HepG2 (cell line): ENCODE measurements around the gene P2RX3. TPM values are rescaled to one million over a fixed set of nuclear protein-coding genes. Genes with fewer than 3 reads are reported as not detected.

Source experiments
- ATAC-seq: fragments of 200-7000 bp; cut with Tn5 transposase; 3 replicates; pipeline ENCODE4 v1.9.1; 2020; ENCODE audit warnings: mild to moderate bottlenecking, moderate library complexity
- BruUV-seq: library from RNA; stranded (reverse); fragments of 400-500 nt; replicated peaks from 2 replicates; lab custom pipeline; 2021; lab: Mats Ljungman, UMichigan
- CTCF ChIA-PET: fragments of 300-600 bp; formaldehyde crosslinking; extraction: SDS; loops from one replicate; lab custom pipeline; 2021; ENCODE audit warnings: low total read pairs, inconsistent platforms, low intra/inter-chr PET ratio; lab: Yijun Ruan, JAX
- POLR2A ChIA-PET: fragments of 350-600 bp; sonication (Branson Sonifier 250); formaldehyde crosslinking; loops from one replicate; lab custom pipeline; 2020; ENCODE audit warnings: antibody characterized with exemption, inconsistent platforms; lab: Yijun Ruan, JAX
- DNase-seq: peaks from one replicate; pipeline ENCODE4 v3.0.0-alpha.2; 2015; ENCODE audit warnings: low spot score
- FAIRE-seq: peaks from 3 replicates; lab custom pipeline; 2011; peaks lifted over from hg19 to GRCh38; lab: Jason Lieb, UNC
- H2AFZ ChIP-seq: one replicate; pipeline ENCODE4 v1.6.1; 2011; ENCODE audit warnings: low read length, inconsistent platforms
- H3K27ac ChIP-seq: fragments of 300-600 bp; 3 replicates; pipeline ENCODE4 v1.8.0; 2011; ENCODE audit warnings: mixed run types, mild to moderate bottlenecking, mixed read lengths, low read length, inconsistent platforms; ENCODE audit not compliant: insufficient read depth; ENCODE audit errors: extremely low read length
- H3K27me3 ChIP-seq, 2 experiments: fragments of 200-600 bp in 1 of 2; 2 replicates in 1 of 2; 3 replicates in 1 of 2; pipeline versions ENCODE4 v1.6.0 to v1.8.0; 2011; ENCODE audit warnings: low read length in 2 of 2, mild to moderate bottlenecking in 2 of 2, moderate library complexity in 2 of 2, inconsistent platforms in 1 of 2; ENCODE audit not compliant: insufficient read depth in 2 of 2, control insufficient read depth in 1 of 2
- H3K36me3 ChIP-seq, 2 experiments: fragments of 200-600 bp in 1 of 2; replicated peaks in 1 of 2; 2 replicates in 1 of 2; 3 replicates in 1 of 2; pipeline versions ENCODE4 v1.5.1 to v1.8.0; 2011; ENCODE audit warnings: low read length in 2 of 2, inconsistent platforms in 1 of 2; ENCODE audit not compliant: insufficient read depth in 2 of 2, control insufficient read depth in 1 of 2
- H3K4me1 ChIP-seq: 2 replicates; pipeline ENCODE4 v1.5.1; 2012; ENCODE audit warnings: low read length, inconsistent platforms; ENCODE audit not compliant: insufficient read depth
- H3K4me2 ChIP-seq: 2 replicates; pipeline ENCODE4 v1.6.0; 2011; ENCODE audit warnings: low read depth, low read length, inconsistent platforms
- H3K4me3 ChIP-seq, 3 experiments: fragments of 200-600 bp in 1 of 3; sonication (generic), shearing (Covaris generic) in 1 of 3; replicated peaks in 1 of 3; 2 replicates each; pipeline ENCODE4 v1.5.1; 2011 to 2016; ENCODE audit warnings: low read length in 3 of 3, inconsistent platforms in 2 of 3, low read depth in 2 of 3, mild to moderate bottlenecking in 2 of 3, control low read depth in 1 of 3, mixed read lengths in 1 of 3; ENCODE audit not compliant: insufficient read depth in 1 of 3
- H3K79me2 ChIP-seq: one replicate; pipeline ENCODE4 v1.6.1; 2011; ENCODE audit warnings: low read length, inconsistent platforms; ENCODE audit not compliant: insufficient read depth
- H3K9ac ChIP-seq: 2 replicates; pipeline ENCODE4 v1.6.0; 2011; ENCODE audit warnings: mild to moderate bottlenecking, low read depth, low read length, inconsistent platforms; ENCODE audit not compliant: insufficient read depth
- H3K9me3 ChIP-seq: 2 replicates; pipeline ENCODE4 v1.5.1; 2012; ENCODE audit warnings: mild to moderate bottlenecking, low read length
- H4K20me1 ChIP-seq: 2 replicates; pipeline ENCODE4 v1.6.0; 2011; ENCODE audit warnings: inconsistent platforms, mild to moderate bottlenecking, low read length, moderate library complexity; ENCODE audit not compliant: insufficient read depth
- HOXA5 ChIP-seq: sonication (generic); formaldehyde crosslinking; IDR thresholded peaks from 2 replicates; pipeline ENCODE4 v1.4.0; 2020; ENCODE audit warnings: missing genetic modification reagents
- MAF1 ChIP-seq: sonication (generic); formaldehyde crosslinking; IDR thresholded peaks from 2 replicates; pipeline ENCODE4 v1.5.0; 2020; ENCODE audit warnings: missing genetic modification reagents, borderline replicate concordance
- RAD51 ChIP-seq: fragments of 450-650 bp; IDR thresholded peaks from 2 replicates; pipeline ENCODE4 v1.6.1; 2016; ENCODE audit warnings: borderline replicate concordance
- RELA ChIP-seq: sonication (generic); formaldehyde crosslinking; IDR thresholded peaks from 2 replicates; pipeline ENCODE4 v1.4.0; 2020; ENCODE audit warnings: missing genetic modification reagents
- SAP130 ChIP-seq: IDR thresholded peaks from 2 replicates; pipeline ENCODE4 v1.6.1; 2016; ENCODE audit warnings: low read depth
- SRY ChIP-seq: sonication (generic); formaldehyde crosslinking; IDR thresholded peaks from 2 replicates; pipeline ENCODE4 v1.8.0; 2022; ENCODE audit warnings: mild to moderate bottlenecking, missing genetic modification reagents
- ZNF274 ChIP-seq: sonication (generic); formaldehyde crosslinking; IDR thresholded peaks from 2 replicates; pipeline ENCODE4 v1.5.1; 2020; ENCODE audit warnings: mild to moderate bottlenecking, missing genetic modification reagents
- ZNF761 ChIP-seq: sonication (generic); formaldehyde crosslinking; conservative IDR thresholded peaks from 2 replicates; pipeline ENCODE4 v1.4.0; 2020; ENCODE audit warnings: mild to moderate bottlenecking, missing genetic modification reagents
- ZNF781 ChIP-seq: sonication (generic); formaldehyde crosslinking; IDR thresholded peaks from 2 replicates; pipeline ENCODE4 v1.5.1; 2020; ENCODE audit warnings: borderline replicate concordance, mild to moderate bottlenecking, missing genetic modification reagents; ENCODE audit errors: not compliant biosample characterization
- WGBS: methylation state at CpG from one replicate; pipeline ENCODE4 v1.1.6; 2017; ENCODE audit warnings: low lambda C conversion rate; 5-methylcytosine and 5-hydroxymethylcytosine counted together
- in situ Hi-C: cut with HindIII; loops from 2 replicates; pipeline ENCODE4 v1.10.0; 2017; ENCODE audit warnings: low pct_unique_long_range_greater_than_20kb; ENCODE audit not compliant: extremely low pct_ligation_motif_present
- intact Hi-C: fragments of 100-400 bp; cut with micrococcal nuclease; formaldehyde crosslinking; loops from one replicate; pipeline ENCODE4 v1.10.0; 2022; ENCODE audit not compliant: unreplicated experiment
- polyA plus RNA-seq, 8 experiments: library from polyadenylated mRNA; depleted of rRNA in 3 of 8; stranded (reverse) in 7 of 8; unstranded in 1 of 8; fragments of >200 nt; fragmentation: Illumina TruSeq in 4 of 8; extraction: Trizol in 4 of 8; gene quantifications; 2 replicates each; pipeline versions ENCODE4 v1.2.1 to v1.2.3, GENCODE V29; 2011 to 2016; ENCODE audit warnings: low read depth in 4 of 8, missing spikeins in 1 of 8, mixed read lengths in 1 of 8; ENCODE audit not compliant: insufficient read depth in 1 of 8
- total RNA-seq, 5 experiments: library from RNA; depleted of rRNA; stranded (reverse); fragments of >200 nt; fragmentation: Illumina TruSeq; extraction: Trizol; gene quantifications; 2 replicates each; pipeline ENCODE4 v1.2.3, GENCODE V29; 2016; ENCODE audit warnings: low read depth in 1 of 5
- TF ChIP-seq, protein P1 (sequence below): sonication (generic); formaldehyde crosslinking; IDR thresholded peaks from 2 replicates; pipeline ENCODE4 v1.8.1; 2022; ENCODE audit warnings: low read depth, mild to moderate bottlenecking, missing genetic modification reagents

Gene P2RX3
- total and polyA plus RNA-seq, 2 of the 13 experiments (the other 11 are each of a cell fraction or from before 2014, with no cell fraction given): 0.08 TPM; not detected in 1

DNA sequence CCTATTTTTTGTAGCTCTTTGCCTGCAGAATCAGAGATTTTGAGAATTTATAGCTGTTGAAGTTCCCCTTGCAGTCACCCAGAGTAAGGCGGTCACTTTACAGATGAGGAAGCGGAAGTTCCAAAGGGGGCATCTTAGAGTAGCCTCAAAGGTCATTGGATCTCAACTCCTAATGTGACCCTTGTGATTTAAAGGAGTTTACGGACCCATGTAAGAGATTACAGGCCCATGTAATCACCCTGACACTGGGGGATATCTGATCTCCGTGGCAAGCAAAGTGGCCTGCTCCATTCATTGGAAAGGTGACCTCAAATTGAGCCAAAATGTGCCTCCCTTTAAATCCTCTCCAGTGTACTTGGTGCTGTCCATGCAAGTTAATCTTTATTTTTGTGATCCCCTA, 15.7 kb downstream of the P2RX3 start:
- FAIRE-seq: no peak

More for the DNA sequence above, 15.7 kb downstream of the P2RX3 start:
- 57% methylated on average over 4 of the region's 4 CpGs for WGBS
- Histone ChIP-seq H3K9ac (no peak overlapping the region), H2AFZ (no peak overlapping the region), H3K27ac (no peak overlapping the region), H3K79me2 (no peaks in the 10 kb centered on the region), H3K4me1 (peaks cover 10% of the 10 kb centered on the region), H3K4me2 (no peak overlapping the region), H3K27me3 (peaks cover 0 to 8% of the 10 kb centered on the region in 2 experiments; a peak in 4 of 5 replicates), H3K36me3 (no peaks in the 10 kb centered on the region), H4K20me1 (no peaks in the 10 kb centered on the region), H3K4me3 (no peak overlapping the region), H3K9me3 (no peaks in the 10 kb centered on the region)
- DNase-seq: no peak
- intact Hi-C loops (no loop called here), in situ Hi-C loops (loop anchor here (10.0 kb wide), 1 partner anchor 509 kb away; no protein-coding TSS in a partner anchor)
- no TSS peak for BruUV-seq
- ATAC-seq: no peak
- CTCF ChIA-PET: no interaction called here
- TF ChIP-seq ZNF781 (CRISPR knock-in tag): no peak
- TF ChIP-seq ZNF761: no peak
- no peak for TF ChIP-seq MAF1
- no peak for TF ChIP-seq RELA (CRISPR knock-in tag)
- no peak for TF ChIP-seq SAP130 (CRISPR knock-in tag)
- TF ChIP-seq SRY (CRISPR knock-in tag): no peak
- TF ChIP-seq RAD51: no peak
- no peak for TF ChIP-seq ZNF274
- no peak for TF ChIP-seq HOXA5 (CRISPR knock-in tag)
- TF ChIP-seq, protein P1, sequence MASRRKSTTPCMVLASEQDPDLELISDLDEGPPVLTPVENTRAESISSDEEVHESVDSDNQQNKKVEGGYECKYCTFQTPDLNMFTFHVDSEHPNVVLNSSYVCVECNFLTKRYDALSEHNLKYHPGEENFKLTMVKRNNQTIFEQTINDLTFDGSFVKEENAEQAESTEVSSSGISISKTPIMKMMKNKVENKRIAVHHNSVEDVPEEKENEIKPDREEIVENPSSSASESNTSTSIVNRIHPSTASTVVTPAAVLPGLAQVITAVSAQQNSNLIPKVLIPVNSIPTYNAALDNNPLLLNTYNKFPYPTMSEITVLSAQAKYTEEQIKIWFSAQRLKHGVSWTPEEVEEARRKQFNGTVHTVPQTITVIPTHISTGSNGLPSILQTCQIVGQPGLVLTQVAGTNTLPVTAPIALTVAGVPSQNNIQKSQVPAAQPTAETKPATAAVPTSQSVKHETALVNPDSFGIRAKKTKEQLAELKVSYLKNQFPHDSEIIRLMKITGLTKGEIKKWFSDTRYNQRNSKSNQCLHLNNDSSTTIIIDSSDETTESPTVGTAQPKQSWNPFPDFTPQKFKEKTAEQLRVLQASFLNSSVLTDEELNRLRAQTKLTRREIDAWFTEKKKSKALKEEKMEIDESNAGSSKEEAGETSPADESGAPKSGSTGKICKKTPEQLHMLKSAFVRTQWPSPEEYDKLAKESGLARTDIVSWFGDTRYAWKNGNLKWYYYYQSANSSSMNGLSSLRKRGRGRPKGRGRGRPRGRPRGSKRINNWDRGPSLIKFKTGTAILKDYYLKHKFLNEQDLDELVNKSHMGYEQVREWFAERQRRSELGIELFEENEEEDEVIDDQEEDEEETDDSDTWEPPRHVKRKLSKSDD (CRISPR knock-in tag): no peak
- POLR2A ChIA-PET: no interaction called here
